ENCODE data around the gene GLB1L2.

The GLB1L2 gene

GRCh38 chr11:134407923-134408322 is 76.1 kb downstream of the GLB1L2 start:
- no peak for DNase-seq

- no peak for DNase-seq
These were observed 78.0 kb downstream of the GLB1L2 start for GRCh38 chr11:134409552-134410429.

- DNase-seq: no peak
These were observed 79.0 kb downstream of the GLB1L2 start for GRCh38 chr11:134410766-134411165.

- no peak for DNase-seq
These were observed 80.6 kb downstream of the GLB1L2 start, which contains the start of gene B3GAT1 for GRCh38 chr11:134412203-134413042. Gene B3GAT1 (minus strand): TSS chr11:134412242. CDS start chr11:134387659, 24,583 bp downstream.

- no peak for DNase-seq
These were observed 81.4 kb downstream of the GLB1L2 start for GRCh38 chr11:134413043-134413825.

GRCh38 chr11:134413826-134414731 is 82.3 kb downstream of the GLB1L2 start:
- DNase-seq: no peak

- DNase-seq: no peak
These were observed 83.3 kb downstream of the GLB1L2 start for GRCh38 chr11:134414766-134415765.

- no peak for DNase-seq
These were observed 84.9 kb downstream of the GLB1L2 start for GRCh38 chr11:134416726-134417125.

- no peak for DNase-seq
These were observed 86.4 kb downstream of the GLB1L2 start for GRCh38 chr11:134417871-134418840.

GRCh38 chr11:134423106-134423505 is 91.3 kb downstream of the GLB1L2 start:
- no peak for DNase-seq

- no peak for DNase-seq
These were observed 93.6 kb downstream of the GLB1L2 start for GRCh38 chr11:134425413-134425812.

Data from activated CD4-positive, alpha-beta T cell treated with anti-CD3 and anti-CD28 coated beads for 1 hour (primary cell).